Fibroblast of the aortic adventitia (primary cell): ENCODE data around the gene GDPD3. TPM values are rescaled to one million over a fixed set of nuclear protein-coding genes. Genes with fewer than 3 reads are reported as not detected.

Source experiments
- DNase-seq: peaks from one replicate; pipeline ENCODE4 v3.0.0-alpha.2; 2010; ENCODE audit warnings: low read depth
- H3K4me3 ChIP-seq: 2 replicates; pipeline ENCODE4 v1.5.1; 2011; ENCODE audit warnings: low read depth, mild to moderate bottlenecking, control low read depth, low read length, moderate library complexity
- total RNA-seq: library from RNA; depleted of rRNA; stranded (reverse); fragments of >200 nt; gene quantifications from 2 replicates; pipeline ENCODE4 v1.2.3, GENCODE V29; 2012; ENCODE audit warnings: low replicate concordance
- TF ChIP-seq, protein P1 (sequence below): IDR thresholded peaks from 2 replicates; pipeline ENCODE4 v1.5.1; 2011; ENCODE audit warnings: mild to moderate bottlenecking, low read length, control low read depth, inconsistent platforms; ENCODE audit not compliant: insufficient read depth

Gene GDPD3
- total RNA-seq, 1 donor: 1.5 TPM

DNA sequence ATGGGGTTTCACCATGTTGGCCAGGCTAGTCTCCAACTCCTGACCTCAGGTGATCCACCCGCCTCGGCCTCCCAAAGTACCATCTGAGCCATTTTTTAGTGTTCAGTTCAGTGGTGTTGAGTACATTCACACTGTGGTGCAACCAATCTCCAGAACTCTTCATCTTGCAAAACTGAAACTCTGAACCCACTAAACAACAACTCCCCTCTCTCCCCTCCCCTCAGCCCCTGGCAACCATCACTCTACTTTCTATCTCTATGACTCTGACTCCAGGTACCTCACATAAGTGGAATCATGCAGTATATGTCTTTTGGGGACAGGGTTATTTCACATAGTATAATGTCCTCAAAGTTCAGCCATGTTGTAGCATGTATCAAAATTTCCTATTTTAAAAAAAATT is 28.4 kb upstream of the GDPD3 start:
- no peak for DNase-seq
- no peak overlapping the region for H3K4me3 ChIP-seq
- TF ChIP-seq, protein P1, sequence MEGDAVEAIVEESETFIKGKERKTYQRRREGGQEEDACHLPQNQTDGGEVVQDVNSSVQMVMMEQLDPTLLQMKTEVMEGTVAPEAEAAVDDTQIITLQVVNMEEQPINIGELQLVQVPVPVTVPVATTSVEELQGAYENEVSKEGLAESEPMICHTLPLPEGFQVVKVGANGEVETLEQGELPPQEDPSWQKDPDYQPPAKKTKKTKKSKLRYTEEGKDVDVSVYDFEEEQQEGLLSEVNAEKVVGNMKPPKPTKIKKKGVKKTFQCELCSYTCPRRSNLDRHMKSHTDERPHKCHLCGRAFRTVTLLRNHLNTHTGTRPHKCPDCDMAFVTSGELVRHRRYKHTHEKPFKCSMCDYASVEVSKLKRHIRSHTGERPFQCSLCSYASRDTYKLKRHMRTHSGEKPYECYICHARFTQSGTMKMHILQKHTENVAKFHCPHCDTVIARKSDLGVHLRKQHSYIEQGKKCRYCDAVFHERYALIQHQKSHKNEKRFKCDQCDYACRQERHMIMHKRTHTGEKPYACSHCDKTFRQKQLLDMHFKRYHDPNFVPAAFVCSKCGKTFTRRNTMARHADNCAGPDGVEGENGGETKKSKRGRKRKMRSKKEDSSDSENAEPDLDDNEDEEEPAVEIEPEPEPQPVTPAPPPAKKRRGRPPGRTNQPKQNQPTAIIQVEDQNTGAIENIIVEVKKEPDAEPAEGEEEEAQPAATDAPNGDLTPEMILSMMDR: no peak

DNA sequence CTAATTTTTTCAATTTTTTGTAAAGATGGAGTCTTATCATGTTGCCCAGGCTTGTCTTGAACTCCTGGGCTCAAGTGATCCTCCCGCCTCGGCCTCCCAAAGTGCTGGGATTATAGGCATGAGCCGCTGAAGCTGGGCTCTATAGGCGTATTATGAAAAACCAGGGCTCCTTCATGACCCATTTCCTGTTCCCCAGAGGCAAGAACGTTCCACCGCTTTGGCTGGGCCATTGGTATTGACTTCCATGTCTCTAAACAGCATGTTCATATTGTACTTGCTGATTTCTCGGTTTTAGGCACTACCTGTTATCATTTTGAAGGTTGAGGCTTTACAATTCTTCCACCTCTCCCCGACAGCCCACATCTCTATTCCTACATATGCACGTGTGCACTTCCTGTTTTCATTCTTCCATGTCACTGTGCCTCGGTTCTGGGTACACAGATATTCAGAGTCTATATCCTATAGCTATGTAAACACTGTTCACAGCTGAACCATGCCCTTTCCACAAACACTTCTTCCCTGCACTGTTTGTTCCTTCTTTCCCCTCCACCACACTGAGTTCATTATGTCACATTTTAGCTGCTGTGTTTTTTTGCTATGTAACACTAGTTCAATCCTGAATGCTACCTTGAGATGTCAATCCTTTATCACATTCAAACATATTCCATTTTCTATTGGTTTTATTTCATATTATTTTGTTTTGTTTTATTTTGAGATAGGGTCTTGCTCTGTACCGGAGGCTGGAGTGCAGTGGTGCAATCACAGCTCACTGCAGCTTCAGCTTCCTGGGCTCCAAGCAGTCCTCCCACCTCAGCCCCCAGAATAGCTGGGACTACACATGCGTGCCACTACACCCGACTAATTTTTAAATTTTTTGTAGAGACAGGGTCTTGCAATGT is 26.5 kb upstream of the GDPD3 start:
- TF ChIP-seq, protein P1: no peak
- DNase-seq: no peak
- H3K4me3 ChIP-seq: no peak overlapping the region

DNA sequence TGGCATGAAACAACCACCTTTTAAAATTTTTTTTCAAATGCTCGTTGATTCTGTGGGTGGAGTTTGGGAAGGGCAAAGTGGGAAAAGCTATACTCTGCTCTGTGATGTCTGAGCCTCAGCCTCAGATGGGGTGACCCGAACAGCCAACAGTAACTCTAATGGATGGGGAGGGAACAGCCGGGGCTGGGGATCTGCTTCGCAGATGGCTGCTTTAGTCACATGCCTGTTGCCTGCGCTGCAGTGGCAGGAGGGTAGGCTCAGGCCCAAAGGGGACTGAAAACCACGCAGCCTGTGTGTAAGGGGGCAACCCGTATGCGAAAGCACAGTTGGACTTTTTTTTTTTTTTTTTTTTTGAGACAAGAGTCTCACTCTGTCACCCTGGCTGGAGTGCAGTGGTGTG is 24.6 kb upstream of the GDPD3 start:
- no peak overlapping the region for H3K4me3 ChIP-seq
- TF ChIP-seq, protein P1: no peak
- DNase-seq: no peak

DNA sequence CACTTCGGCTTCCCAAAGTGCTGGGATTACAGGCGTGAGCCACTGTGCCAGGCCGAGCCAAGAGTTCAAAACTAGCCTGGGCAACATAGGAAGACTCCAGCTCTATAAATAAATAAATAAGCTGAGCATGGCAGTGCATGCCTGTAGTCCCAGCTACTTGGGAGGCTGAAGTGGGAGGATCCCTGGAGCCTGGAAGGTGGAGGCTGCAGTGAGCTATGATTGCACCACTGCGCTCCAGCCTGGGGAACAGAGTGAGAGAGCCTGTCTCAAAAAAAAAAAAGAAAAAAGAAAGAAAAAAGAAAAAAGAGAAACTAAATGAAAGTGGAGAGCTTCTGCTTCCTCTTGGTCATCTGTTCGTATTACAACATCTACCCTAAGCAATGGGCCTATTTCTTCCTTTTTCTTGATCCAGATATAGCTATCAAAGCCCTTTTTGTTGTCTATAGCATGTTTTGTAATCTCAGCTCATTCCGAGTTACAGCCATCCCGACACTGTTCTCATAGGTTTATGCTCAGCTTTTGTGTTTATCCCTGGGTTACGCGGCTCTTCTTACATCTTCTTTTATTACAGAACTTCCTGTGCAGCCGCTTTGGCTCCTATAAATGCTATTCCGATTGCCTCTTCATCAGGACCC is 23.8 kb upstream of the GDPD3 start:
- no peak for DNase-seq
- H3K4me3 ChIP-seq: no peak overlapping the region
- TF ChIP-seq, protein P1: no peak

DNA sequence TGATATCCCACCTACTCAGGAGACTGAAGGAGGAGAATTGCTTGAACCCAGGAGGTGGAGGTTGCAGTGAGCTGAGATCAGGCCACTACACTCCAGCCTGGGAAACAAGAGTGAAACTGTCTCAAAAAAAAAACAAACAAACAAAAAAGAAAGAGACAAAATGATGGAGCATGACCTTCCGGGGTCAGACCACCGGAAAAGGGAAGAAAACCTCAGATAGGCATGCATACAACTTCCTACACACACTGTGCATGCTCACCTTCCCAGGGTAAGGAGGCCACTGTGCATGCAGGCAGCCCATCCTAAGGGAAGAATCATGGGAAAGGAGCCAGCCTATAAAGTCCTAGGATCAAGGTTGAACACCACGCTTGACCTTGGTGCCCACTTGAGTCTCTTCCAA is 19.3 kb upstream of the GDPD3 start:
- no peak for DNase-seq
- TF ChIP-seq, protein P1: no peak
- H3K4me3 ChIP-seq: no peak overlapping the region

DNA sequence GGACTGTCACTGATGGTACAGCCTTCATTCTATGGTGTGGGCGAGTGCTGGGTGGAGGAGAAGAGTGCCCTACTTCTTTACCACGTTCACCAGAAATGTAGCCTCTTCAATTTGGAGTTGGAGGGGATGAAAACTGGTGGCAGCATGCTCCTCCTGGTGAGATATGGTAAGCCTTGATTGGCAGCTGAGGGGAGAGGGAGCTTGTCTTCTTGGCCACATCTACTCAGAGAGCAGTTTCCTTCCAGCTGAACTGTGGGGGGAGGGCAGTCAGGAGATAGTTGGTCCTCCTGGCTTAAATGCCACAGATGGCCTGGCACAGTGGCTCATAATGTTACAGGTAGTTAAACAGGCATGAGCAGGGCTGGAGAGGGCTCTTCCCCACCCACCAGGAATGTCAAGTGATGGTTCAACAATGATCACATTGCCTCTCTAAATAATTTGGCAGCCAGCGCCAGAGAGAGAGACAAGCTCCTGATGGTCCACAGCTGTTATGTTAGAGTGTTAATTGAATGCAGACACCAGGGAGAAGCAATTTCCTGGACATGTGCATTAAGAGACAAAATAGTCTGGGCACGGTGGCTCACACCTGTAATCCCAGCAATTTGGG is 18.6 kb upstream of the GDPD3 start:
- TF ChIP-seq, protein P1: no peak
- DNase-seq: peak; percentile 38
- no peak overlapping the region for H3K4me3 ChIP-seq
